Fibroblast of lung (primary cell): ENCODE results near the gene ANP32B. TPM values are rescaled to one million over a fixed set of nuclear protein-coding genes. Genes with fewer than 3 reads are reported as not detected.

Source experiments
- DNase-seq, 2 donors: peaks; one replicate each; pipeline versions ENCODE4 v3.0.0 to v3.0.0-alpha.2; 2010; ENCODE audit warnings: low read depth in 2 of 2
- H2AFZ ChIP-seq: 2 replicates; pipeline ENCODE4 v1.5.1; 2012; ENCODE audit warnings: low read length, control low read depth, inconsistent platforms
- H3K27ac ChIP-seq: 2 replicates; pipeline ENCODE4 v1.5.1; 2011; ENCODE audit warnings: low read length, control low read depth; ENCODE audit not compliant: insufficient read depth
- H3K27me3 ChIP-seq: 2 replicates; pipeline ENCODE4 v1.5.1; 2011; ENCODE audit warnings: mild to moderate bottlenecking, low read length; ENCODE audit not compliant: control insufficient read depth, insufficient read depth
- H3K36me3 ChIP-seq: 2 replicates; pipeline ENCODE4 v1.5.1; 2011; ENCODE audit warnings: low read length; ENCODE audit not compliant: control insufficient read depth, insufficient read depth
- H3K4me1 ChIP-seq: 2 replicates; pipeline ENCODE4 v1.5.1; 2011; ENCODE audit warnings: low read length; ENCODE audit not compliant: control insufficient read depth, insufficient read depth; ENCODE audit errors: extremely low read depth
- H3K4me2 ChIP-seq: 2 replicates; pipeline ENCODE4 v1.5.1; 2011; ENCODE audit warnings: low read length, control low read depth; ENCODE audit not compliant: insufficient read depth; ENCODE audit errors: extremely low read depth
- H3K4me3 ChIP-seq, 4 experiments: fragments of 200-600 bp in 1 of 4; sonication (generic) in 1 of 4; replicated peaks in 1 of 4; 2 replicates each; pipeline ENCODE4 v1.5.1; 2011 to 2016; ENCODE audit warnings: low read length in 4 of 4, low read depth in 3 of 4, mild to moderate bottlenecking in 3 of 4, control low read depth in 2 of 4, inconsistent platforms in 1 of 4, mixed read lengths in 1 of 4; ENCODE audit not compliant: insufficient read depth in 1 of 4; ENCODE audit errors: control extremely low read depth in 1 of 4
- H3K79me2 ChIP-seq: 2 replicates; pipeline ENCODE4 v1.5.1; 2012; ENCODE audit warnings: mild to moderate bottlenecking, low read length, inconsistent platforms; ENCODE audit not compliant: control insufficient read depth, insufficient read depth
- H3K9ac ChIP-seq: 2 replicates; pipeline ENCODE4 v1.5.1; 2011; ENCODE audit warnings: mild to moderate bottlenecking, low read length, control low read depth; ENCODE audit not compliant: insufficient read depth
- H3K9me3 ChIP-seq: 2 replicates; pipeline ENCODE4 v1.5.1; 2012; ENCODE audit warnings: low read depth, low read length; ENCODE audit not compliant: control insufficient read depth, insufficient read depth
- H4K20me1 ChIP-seq: 2 replicates; pipeline ENCODE4 v1.5.1; 2011; ENCODE audit warnings: low read length; ENCODE audit not compliant: control insufficient read depth, insufficient read depth; ENCODE audit errors: extremely low read depth
- EZH2 ChIP-seq: IDR thresholded peaks from 2 replicates; pipeline ENCODE4 v1.5.1; 2012; ENCODE audit warnings: low read length, control low read depth, mild to moderate bottlenecking; ENCODE audit errors: missing control alignments
- polyA plus RNA-seq, 2 donors: library from polyadenylated mRNA; depleted of rRNA in 1 of 2; stranded (reverse) in 1 of 2; unstranded in 1 of 2; fragments of >200 nt; gene quantifications; 2 replicates each; pipeline ENCODE4 v1.2.1, GENCODE V29; 2011 to 2012; ENCODE audit warnings: missing spikeins in 1 of 2
- total RNA-seq: library from RNA; depleted of rRNA; stranded (reverse); fragments of >200 nt; gene quantifications from 2 replicates; pipeline ENCODE4 v1.2.1, GENCODE V29; 2014
- TF ChIP-seq, protein P1 (sequence below), 2 donors: IDR thresholded peaks in 1 of 2; conservative IDR thresholded peaks in 1 of 2; 1 replicate in 1 of 2; 2 replicates in 1 of 2; pipeline ENCODE4 v1.5.1; 2011 to 2012; ENCODE audit warnings: low read length in 2 of 2, control low read depth in 1 of 2, inconsistent platforms in 1 of 2, low read depth in 1 of 2, mild to moderate bottlenecking in 1 of 2

Gene ANP32B
- total and polyA plus RNA-seq, 2 donors (not counting 1 experiment from before 2014, with no cell fraction given), result 16.7 to 62.0 TPM

GRCh38 chr9:98024702-98025101, 41.6 kb downstream of the ANP32B start:
- Histone ChIP-seq H3K27ac (no peak overlapping the region), H3K4me3 (no peak overlapping the region), H2AFZ (no peak overlapping the region), H4K20me1 (no peaks in the 10 kb centered on the region), H3K9ac (no peak overlapping the region), H3K27me3 (no peaks in the 10 kb centered on the region), H3K36me3 (peaks cover 5% of the 10 kb centered on the region), H3K9me3 (no peaks in the 10 kb centered on the region), H3K4me2 (no peak overlapping the region), H3K4me1 (no peaks in the 10 kb centered on the region), H3K79me2 (no peaks in the 10 kb centered on the region)
- no peak for DNase-seq
- no peak for TF ChIP-seq EZH2
- TF ChIP-seq, protein P1, sequence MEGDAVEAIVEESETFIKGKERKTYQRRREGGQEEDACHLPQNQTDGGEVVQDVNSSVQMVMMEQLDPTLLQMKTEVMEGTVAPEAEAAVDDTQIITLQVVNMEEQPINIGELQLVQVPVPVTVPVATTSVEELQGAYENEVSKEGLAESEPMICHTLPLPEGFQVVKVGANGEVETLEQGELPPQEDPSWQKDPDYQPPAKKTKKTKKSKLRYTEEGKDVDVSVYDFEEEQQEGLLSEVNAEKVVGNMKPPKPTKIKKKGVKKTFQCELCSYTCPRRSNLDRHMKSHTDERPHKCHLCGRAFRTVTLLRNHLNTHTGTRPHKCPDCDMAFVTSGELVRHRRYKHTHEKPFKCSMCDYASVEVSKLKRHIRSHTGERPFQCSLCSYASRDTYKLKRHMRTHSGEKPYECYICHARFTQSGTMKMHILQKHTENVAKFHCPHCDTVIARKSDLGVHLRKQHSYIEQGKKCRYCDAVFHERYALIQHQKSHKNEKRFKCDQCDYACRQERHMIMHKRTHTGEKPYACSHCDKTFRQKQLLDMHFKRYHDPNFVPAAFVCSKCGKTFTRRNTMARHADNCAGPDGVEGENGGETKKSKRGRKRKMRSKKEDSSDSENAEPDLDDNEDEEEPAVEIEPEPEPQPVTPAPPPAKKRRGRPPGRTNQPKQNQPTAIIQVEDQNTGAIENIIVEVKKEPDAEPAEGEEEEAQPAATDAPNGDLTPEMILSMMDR (conservative IDR thresholded peaks at IDR 0.05 in 1 of 2, IDR thresholded peaks at IDR 0.05 in 1 of 2; ENCODE audit: low read depth in 1 of 2, low read length in 2 of 2), result no peak

- no peak overlapping the region for H3K27ac ChIP-seq
- no peaks in the 10 kb centered on the region for H3K9me3 ChIP-seq
- TF ChIP-seq, protein P1 (conservative IDR thresholded peaks at IDR 0.05 in 1 of 2, IDR thresholded peaks at IDR 0.05 in 1 of 2; ENCODE audit: low read depth in 1 of 2, low read length in 2 of 2), result no peak
- no peak for TF ChIP-seq EZH2
- H3K4me2 ChIP-seq, result no peak overlapping the region
- H4K20me1 ChIP-seq, result no peaks in the 10 kb centered on the region
- DNase-seq, result no peak
- H3K9ac ChIP-seq, result no peak overlapping the region
- H2AFZ ChIP-seq, result no peak overlapping the region
- no peaks in the 10 kb centered on the region for H3K27me3 ChIP-seq
- no peaks in the 10 kb centered on the region for H3K36me3 ChIP-seq
- H3K4me3 ChIP-seq, result no peak overlapping the region
- H3K4me1 ChIP-seq, result peaks cover 8% of the 10 kb centered on the region
- no peaks in the 10 kb centered on the region for H3K79me2 ChIP-seq
Measured at GRCh38 chr9:98031169-98031568, 48.0 kb downstream of the ANP32B start.

DNA sequence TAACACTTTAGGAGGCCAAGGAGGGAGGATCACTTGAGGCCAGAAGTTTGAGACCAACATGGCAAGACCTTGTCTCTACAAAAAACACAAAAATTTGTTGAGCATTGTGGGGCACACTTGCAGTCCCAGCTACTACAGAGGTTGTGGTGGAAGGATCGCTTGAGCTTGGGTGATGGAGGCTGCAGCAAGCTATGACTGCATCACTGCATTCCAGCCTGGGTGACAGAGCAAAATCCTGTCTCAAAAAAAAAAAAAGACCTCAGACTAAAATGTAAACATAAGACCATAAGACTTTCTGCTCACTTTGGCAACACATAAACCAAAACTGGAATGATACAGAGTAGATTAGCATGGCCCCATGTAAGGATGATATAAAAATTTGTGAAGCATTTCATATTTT, 48.8 kb downstream of the ANP32B start:
- H3K36me3 ChIP-seq, result no peaks in the 10 kb centered on the region
- no peak overlapping the region for H2AFZ ChIP-seq
- no peak overlapping the region for H3K4me3 ChIP-seq
- peak overlapping the region; percentile 38 for H3K27ac ChIP-seq
- H3K9me3 ChIP-seq, result no peaks in the 10 kb centered on the region
- no peak overlapping the region for H3K9ac ChIP-seq
- H3K27me3 ChIP-seq, result no peaks in the 10 kb centered on the region
- TF ChIP-seq, protein P1 (conservative IDR thresholded peaks at IDR 0.05 in 1 of 2, IDR thresholded peaks at IDR 0.05 in 1 of 2; ENCODE audit: low read depth in 1 of 2, low read length in 2 of 2), result no peak
- TF ChIP-seq EZH2, result no peak
- peaks cover 8% of the 10 kb centered on the region for H3K4me1 ChIP-seq
- H4K20me1 ChIP-seq, result no peaks in the 10 kb centered on the region
- H3K4me2 ChIP-seq, result peak overlapping the region; percentile 38
- peak; percentile 64 to 73 for DNase-seq
- H3K79me2 ChIP-seq, result no peaks in the 10 kb centered on the region
